ENCODE measurements around the gene RGS14.
A peak's percentile ranks its signal among the peaks of the same experiment; 100 is the strongest.
"Not testable (repeated sequence)": the region's sequence is repeated elsewhere in the genome, so short reads cannot be mapped to it uniquely, and the experiment has no call there.

The RGS14 gene

DNA sequence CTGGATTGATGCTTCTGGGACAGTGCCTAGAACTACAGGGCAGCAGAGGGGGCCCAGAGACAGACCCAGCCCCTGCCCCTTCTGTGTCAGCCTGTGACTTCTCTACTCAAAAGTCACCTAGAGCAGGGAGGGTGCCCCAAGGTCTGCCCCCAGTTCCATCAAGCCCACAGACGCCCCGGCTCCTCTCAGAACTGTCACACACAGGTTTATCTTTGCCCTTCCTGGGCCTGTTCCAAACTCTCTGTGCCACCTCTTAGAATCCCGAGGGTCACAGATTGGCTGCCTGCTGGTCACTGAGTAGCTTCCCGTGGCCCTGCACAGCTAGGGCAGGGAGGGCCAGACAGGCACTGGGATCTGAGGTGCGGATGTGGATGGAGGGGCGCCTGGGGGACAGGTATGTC is 1.7 kb downstream of the RGS14 start:
- no peaks in the 10 kb centered on the region for H4K20me1 ChIP-seq (ENCODE audit: low read depth, low read length)
- no peaks in the 10 kb centered on the region for H3K79me2 ChIP-seq (ENCODE audit: insufficient read depth, low read length)
- no peak overlapping the region for H3K9ac ChIP-seq (ENCODE audit: low read length)
- H2AFZ ChIP-seq (ENCODE audit: low read depth, low read length, severe bottlenecking) = no peak overlapping the region
- H3K4me2 ChIP-seq (ENCODE audit: low read depth, low read length, poor library complexity, severe bottlenecking) = no peak overlapping the region
- H3K9me2 ChIP-seq (replicated peaks; ENCODE audit: insufficient read depth, low read length) = no peaks in the 10 kb centered on the region
- no peaks in the 10 kb centered on the region for H3K27me3 ChIP-seq (ENCODE audit: low read length)
- H3K9me3 ChIP-seq (ENCODE audit: insufficient read depth, low read length) = no peaks in the 10 kb centered on the region
- no peak overlapping the region for H3K4me3 ChIP-seq (ENCODE audit: insufficient read depth, low read length, poor library complexity, severe bottlenecking)
- no peaks in the 10 kb centered on the region for H3K36me3 ChIP-seq (ENCODE audit: low read length)
- TF ChIP-seq EZH2phosphoT487 (conservative IDR thresholded peaks at IDR 0.05; ENCODE audit: low read length) = no peak
- TF ChIP-seq, protein P1, sequence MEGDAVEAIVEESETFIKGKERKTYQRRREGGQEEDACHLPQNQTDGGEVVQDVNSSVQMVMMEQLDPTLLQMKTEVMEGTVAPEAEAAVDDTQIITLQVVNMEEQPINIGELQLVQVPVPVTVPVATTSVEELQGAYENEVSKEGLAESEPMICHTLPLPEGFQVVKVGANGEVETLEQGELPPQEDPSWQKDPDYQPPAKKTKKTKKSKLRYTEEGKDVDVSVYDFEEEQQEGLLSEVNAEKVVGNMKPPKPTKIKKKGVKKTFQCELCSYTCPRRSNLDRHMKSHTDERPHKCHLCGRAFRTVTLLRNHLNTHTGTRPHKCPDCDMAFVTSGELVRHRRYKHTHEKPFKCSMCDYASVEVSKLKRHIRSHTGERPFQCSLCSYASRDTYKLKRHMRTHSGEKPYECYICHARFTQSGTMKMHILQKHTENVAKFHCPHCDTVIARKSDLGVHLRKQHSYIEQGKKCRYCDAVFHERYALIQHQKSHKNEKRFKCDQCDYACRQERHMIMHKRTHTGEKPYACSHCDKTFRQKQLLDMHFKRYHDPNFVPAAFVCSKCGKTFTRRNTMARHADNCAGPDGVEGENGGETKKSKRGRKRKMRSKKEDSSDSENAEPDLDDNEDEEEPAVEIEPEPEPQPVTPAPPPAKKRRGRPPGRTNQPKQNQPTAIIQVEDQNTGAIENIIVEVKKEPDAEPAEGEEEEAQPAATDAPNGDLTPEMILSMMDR (IDR thresholded peaks at IDR 0.05; ENCODE audit: insufficient read depth, low read length, poor library complexity, severe bottlenecking) = no peak
- no peak overlapping the region for H3K27ac ChIP-seq (ENCODE audit: low read depth, low read length)
- peaks cover 17% of the 10 kb centered on the region for H3F3A ChIP-seq (ENCODE audit: insufficient read depth)

DNA sequence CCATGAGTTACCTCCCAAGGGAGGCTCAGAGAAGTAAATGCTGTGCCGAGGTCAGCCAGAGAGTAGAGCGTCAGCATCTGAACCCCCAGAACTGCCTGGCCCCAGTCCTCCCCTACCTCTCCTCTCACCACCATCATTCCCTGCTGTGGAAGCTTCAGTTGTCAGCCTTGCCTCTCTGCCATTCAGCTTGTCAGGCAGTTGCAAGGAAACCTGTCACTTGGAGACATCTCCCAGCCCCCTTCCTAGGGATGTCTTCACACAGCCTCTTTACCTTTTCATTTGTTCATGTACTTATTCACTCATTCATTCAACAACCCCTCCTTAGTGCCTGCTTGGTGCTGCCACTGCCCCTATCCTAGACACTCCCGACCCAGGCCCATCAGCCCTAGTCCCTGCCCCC is 2.1 kb downstream of the RGS14 start:
- Histone ChIP-seq H3F3A (ENCODE audit: insufficient read depth) (peaks cover 17% of the 10 kb centered on the region), H3K79me2 (ENCODE audit: insufficient read depth, low read length) (no peaks in the 10 kb centered on the region), H3K9me3 (ENCODE audit: insufficient read depth, low read length) (no peaks in the 10 kb centered on the region), H3K4me3 (ENCODE audit: insufficient read depth, low read length, poor library complexity, severe bottlenecking) (no peak overlapping the region), H3K36me3 (ENCODE audit: low read length) (no peaks in the 10 kb centered on the region), H3K4me2 (ENCODE audit: low read depth, low read length, poor library complexity, severe bottlenecking) (no peak overlapping the region), H4K20me1 (ENCODE audit: low read depth, low read length) (no peaks in the 10 kb centered on the region), H3K9me2 (replicated peaks; ENCODE audit: insufficient read depth, low read length) (no peaks in the 10 kb centered on the region), H2AFZ (ENCODE audit: low read depth, low read length, severe bottlenecking) (no peak overlapping the region), H3K27ac (ENCODE audit: low read depth, low read length) (no peak overlapping the region), H3K9ac (ENCODE audit: low read length) (no peak overlapping the region), H3K27me3 (ENCODE audit: low read length) (no peaks in the 10 kb centered on the region)
- TF ChIP-seq, protein P1 (IDR thresholded peaks at IDR 0.05; ENCODE audit: insufficient read depth, low read length, poor library complexity, severe bottlenecking) = no peak
- TF ChIP-seq EZH2phosphoT487 (conservative IDR thresholded peaks at IDR 0.05; ENCODE audit: low read length) = no peak

DNA sequence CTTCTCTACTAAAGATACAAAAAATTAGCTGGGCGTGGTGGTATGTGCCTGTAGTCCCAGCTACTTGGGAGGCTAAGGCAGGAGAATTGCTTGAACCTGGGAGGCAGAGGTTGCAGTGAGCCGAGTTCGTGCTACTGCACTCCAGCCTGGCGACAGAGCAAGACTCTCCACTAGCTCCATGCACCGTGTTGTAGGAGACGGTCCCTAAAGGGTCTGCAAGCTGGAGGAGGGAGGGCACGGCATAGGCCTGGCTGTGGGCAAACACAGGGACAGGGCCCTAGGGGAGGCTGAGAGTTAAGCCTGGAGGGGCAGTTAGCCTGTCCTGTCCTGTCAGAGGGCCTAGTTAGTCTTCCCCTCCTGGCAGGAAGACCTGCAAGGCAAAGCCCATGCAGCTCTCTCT is 3.0 kb downstream of the RGS14 start:
- not testable (repeated sequence) for H4K20me1 ChIP-seq (ENCODE audit: low read depth, low read length); H3K9me3 ChIP-seq (ENCODE audit: insufficient read depth, low read length); H3K4me2 ChIP-seq (ENCODE audit: low read depth, low read length, poor library complexity, severe bottlenecking); H3K27ac ChIP-seq (ENCODE audit: low read depth, low read length); H3K27me3 ChIP-seq (ENCODE audit: low read length); H3K79me2 ChIP-seq (ENCODE audit: insufficient read depth, low read length); H2AFZ ChIP-seq (ENCODE audit: low read depth, low read length, severe bottlenecking); H3K9me2 ChIP-seq (replicated peaks; ENCODE audit: insufficient read depth, low read length); H3K9ac ChIP-seq (ENCODE audit: low read length); H3K36me3 ChIP-seq (ENCODE audit: low read length); H3K4me3 ChIP-seq (ENCODE audit: insufficient read depth, low read length, poor library complexity, severe bottlenecking)
- H3F3A ChIP-seq (ENCODE audit: insufficient read depth) = peaks cover 17% of the 10 kb centered on the region

DNA sequence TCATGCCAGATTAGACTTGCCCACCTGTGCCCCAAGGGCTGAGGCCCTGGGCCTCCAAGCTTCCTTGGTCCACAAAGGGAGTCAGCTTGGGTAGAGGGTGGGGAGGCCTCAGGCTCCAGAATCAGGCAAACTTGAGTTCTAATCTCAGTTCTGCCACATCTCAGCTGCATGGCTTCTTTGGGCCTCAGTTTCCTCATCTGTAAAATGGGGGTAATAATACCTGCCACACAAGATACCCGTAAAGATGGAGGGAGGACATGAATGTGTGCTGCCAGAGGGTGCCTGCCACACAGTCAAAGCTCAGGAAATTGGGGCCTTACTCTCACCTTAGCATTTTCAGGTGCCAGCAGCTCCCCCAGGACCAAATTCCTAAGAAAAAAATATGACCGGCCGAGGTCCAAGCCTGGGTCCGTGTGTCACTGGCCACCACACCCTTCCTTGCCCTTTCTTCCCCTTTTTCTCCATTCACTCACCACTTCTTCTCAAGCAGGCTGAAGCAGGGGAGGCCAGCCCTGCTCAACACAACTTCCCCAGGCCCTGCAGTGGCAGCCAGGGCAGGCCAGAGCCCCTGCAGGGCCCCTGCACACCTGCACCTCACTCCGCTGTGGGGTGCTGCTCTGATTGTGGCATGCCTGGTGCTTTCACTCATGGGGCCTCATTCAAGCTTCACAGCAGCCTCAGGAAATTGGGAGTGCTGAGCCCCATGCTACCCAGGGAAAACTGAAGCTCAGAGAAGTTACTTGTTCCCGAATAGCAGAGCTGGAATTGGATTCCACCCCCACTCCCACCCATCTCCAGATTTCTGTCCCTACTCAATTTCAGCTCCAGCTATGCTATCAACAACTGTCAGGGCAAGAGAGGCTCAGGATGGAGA is 3.9 kb downstream of the RGS14 start:
- no peak overlapping the region for H3K4me2 ChIP-seq (ENCODE audit: low read depth, low read length, poor library complexity, severe bottlenecking)

More for the DNA sequence above, 3.9 kb downstream of the RGS14 start:
- Histone ChIP-seq H3K79me2 (ENCODE audit: insufficient read depth, low read length) (no peaks in the 10 kb centered on the region), H3K36me3 (ENCODE audit: low read length) (no peaks in the 10 kb centered on the region), H3K9me3 (ENCODE audit: insufficient read depth, low read length) (no peaks in the 10 kb centered on the region), H3K9me2 (replicated peaks; ENCODE audit: insufficient read depth, low read length) (no peaks in the 10 kb centered on the region), H3F3A (ENCODE audit: insufficient read depth) (peaks cover 14% of the 10 kb centered on the region), H3K27me3 (ENCODE audit: low read length) (no peaks in the 10 kb centered on the region), H3K27ac (ENCODE audit: low read depth, low read length) (peak overlapping the region; percentile 47; the same call in 1 of the 2 replicates), H2AFZ (ENCODE audit: low read depth, low read length, severe bottlenecking) (no peak overlapping the region), H3K9ac (ENCODE audit: low read length) (peak overlapping the region; percentile 9; the same call in 1 of the 2 replicates), H4K20me1 (ENCODE audit: low read depth, low read length) (no peaks in the 10 kb centered on the region), H3K4me3 (ENCODE audit: insufficient read depth, low read length, poor library complexity, severe bottlenecking) (no peak overlapping the region)
- TF ChIP-seq, protein P1 (IDR thresholded peaks at IDR 0.05; ENCODE audit: insufficient read depth, low read length, poor library complexity, severe bottlenecking) = no peak
- TF ChIP-seq EZH2phosphoT487 (conservative IDR thresholded peaks at IDR 0.05; ENCODE audit: low read length) = no peak
